Liver (tissue), 3 donors: ENCODE data around the gene IKZF3.

ENCODE experiments used
- ATF3 ChIP-seq: IDR thresholded peaks from 2 replicates; pipeline ENCODE4 v1.6.1; 2016; ENCODE audit warnings: antibody characterized with exemption
- CTCF ChIP-seq: fragments of 150-350 bp; IDR thresholded peaks from 2 replicates; pipeline ENCODE4 v1.5.1; 2017; ENCODE audit warnings: improper control_type of control experiment, low read depth, low read length; ENCODE audit not compliant: missing input control
- FOXA1 ChIP-seq: IDR thresholded peaks from 2 replicates; pipeline ENCODE4 v1.6.1; 2016; ENCODE audit warnings: antibody characterized with exemption
- GABPA ChIP-seq, 2 donors: IDR thresholded peaks in 1 of 2; conservative IDR thresholded peaks in 1 of 2; 2 replicates each; pipeline ENCODE4 v1.6.1; 2016; ENCODE audit warnings: antibody characterized with exemption in 2 of 2, mild to moderate bottlenecking in 1 of 2, moderate library complexity in 1 of 2
- HNF4A ChIP-seq, 2 donors: conservative IDR thresholded peaks; 2 replicates each; pipeline ENCODE4 v1.6.1; 2016; ENCODE audit warnings: antibody characterized with exemption in 2 of 2, mild to moderate bottlenecking in 2 of 2
- JUND ChIP-seq, 2 donors: IDR thresholded peaks; 2 replicates each; pipeline ENCODE4 v1.6.1; 2016; ENCODE audit warnings: antibody characterized with exemption in 2 of 2
- MAX ChIP-seq: IDR thresholded peaks from 2 replicates; pipeline ENCODE4 v1.6.1; 2016; ENCODE audit warnings: antibody characterized with exemption
- NR2F2 ChIP-seq: IDR thresholded peaks from 2 replicates; pipeline ENCODE4 v1.6.1; 2016; ENCODE audit warnings: antibody characterized with exemption
- RAD21 ChIP-seq, 2 donors: IDR thresholded peaks; 2 replicates each; pipeline ENCODE4 v1.6.1; 2016; ENCODE audit warnings: antibody characterized with exemption in 2 of 2, mild to moderate bottlenecking in 2 of 2
- REST ChIP-seq: IDR thresholded peaks from 2 replicates; pipeline ENCODE4 v1.6.1; 2016; ENCODE audit warnings: antibody characterized with exemption, mild to moderate bottlenecking
- RXRA ChIP-seq, 2 donors: IDR thresholded peaks; 2 replicates each; pipeline ENCODE4 v1.6.1; 2017 to 2018; ENCODE audit warnings: antibody characterized with exemption in 2 of 2, mild to moderate bottlenecking in 1 of 2
- SP1 ChIP-seq: IDR thresholded peaks from 2 replicates; pipeline ENCODE4 v1.6.1; 2018; ENCODE audit warnings: antibody characterized with exemption, mild to moderate bottlenecking
- TAF1 ChIP-seq: conservative IDR thresholded peaks from 2 replicates; pipeline ENCODE4 v1.6.1; 2016; ENCODE audit warnings: antibody characterized with exemption, mild to moderate bottlenecking
- YY1 ChIP-seq: IDR thresholded peaks from 2 replicates; pipeline ENCODE4 v1.6.1; 2016; ENCODE audit warnings: antibody characterized with exemption, mild to moderate bottlenecking
- donor health status: healthy.
- donor health status: healthy.

GRCh38 chr17:39781031-39781860, 82.9 kb downstream of the IKZF3 start:
- TF ChIP-seq YY1, result no peak
- TF ChIP-seq CTCF, result no peak
- TF ChIP-seq JUND (IDR thresholded peaks at IDR 0.05), result no peak
- no peak for TF ChIP-seq MAX
- no peak for TF ChIP-seq GABPA (IDR thresholded peaks at IDR 0.05 in 1 of 2, conservative IDR thresholded peaks at IDR 0.05 in 1 of 2)
- TF ChIP-seq RXRA (IDR thresholded peaks at IDR 0.05), result no peak
- TF ChIP-seq ATF3, result no peak
- no peak for TF ChIP-seq RAD21 (IDR thresholded peaks at IDR 0.05)
- TF ChIP-seq NR2F2, result no peak
- TF ChIP-seq HNF4A (conservative IDR thresholded peaks at IDR 0.05), result no peak
- TF ChIP-seq TAF1, result no peak
- TF ChIP-seq REST, result no peak
- TF ChIP-seq FOXA1, result no peak
- no peak for TF ChIP-seq SP1
